ENCODE results near the gene COL5A1.

The COL5A1 gene

DNA sequence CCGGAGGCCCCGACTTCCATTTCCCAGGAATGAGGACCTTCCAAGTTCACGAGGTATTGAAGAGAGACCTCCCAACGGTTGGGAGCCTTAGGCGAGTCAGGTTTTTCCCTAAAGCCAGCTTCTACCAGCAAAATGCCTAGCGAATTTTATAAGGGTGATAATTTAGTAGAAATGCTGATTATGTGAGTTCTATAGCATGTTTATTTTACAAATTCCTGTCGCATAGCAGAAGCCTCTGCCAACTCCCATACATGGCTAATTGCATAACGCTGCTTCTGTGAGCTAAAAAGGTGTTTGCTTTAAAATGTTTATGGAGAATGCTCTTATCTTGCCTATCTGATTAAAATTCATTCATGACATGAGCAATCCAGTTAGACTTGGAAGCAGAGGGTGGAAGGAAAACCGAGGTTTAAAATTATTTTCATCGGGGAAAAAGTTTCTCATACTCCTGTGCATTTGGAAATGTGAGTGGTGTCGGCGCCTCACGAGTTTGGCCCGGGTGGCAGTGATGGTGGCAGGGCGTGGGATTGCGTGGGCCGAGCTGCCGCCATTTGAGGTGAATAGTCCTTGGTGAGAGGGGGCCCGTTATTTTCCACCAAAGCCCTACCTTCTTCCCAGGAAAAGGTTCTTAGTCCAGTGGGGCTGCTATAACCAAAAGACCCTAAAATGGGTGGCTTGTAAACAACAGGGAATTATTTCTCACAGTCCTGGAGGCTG is 134.6 kb downstream of the COL5A1 start:
- peaks cover 0 to 21% (median 3%) of the 10 kb centered on the region in 4 experiments for H3K36me3 ChIP-seq (ENCODE audit: control insufficient read depth in 4 of 4, insufficient read depth in 4 of 4, low read length in 3 of 4)
- no peaks in the 10 kb centered on the region for H3K27me3 ChIP-seq (replicated peaks in 2 of 5; ENCODE audit: control insufficient read depth in 4 of 5, insufficient read depth in 5 of 5, low read length in 4 of 5)
- no peak for DNase-seq
- POLR2A ChIA-PET: no interaction called here
- CTCF ChIA-PET: interaction anchor here (0.6 kb wide), 1 partner anchor 1536 kb away, joined by 3 read pairs; no protein-coding TSS in a partner anchor
- H3K9me3 ChIP-seq (ENCODE audit: control extremely low read depth in 1 of 5, control insufficient read depth in 4 of 5, insufficient read depth in 2 of 5, low read depth in 1 of 5, low read length in 4 of 5): no peaks in the 10 kb centered on the region
- H3K4me1 ChIP-seq (ENCODE audit: control extremely low read depth in 1 of 4, control insufficient read depth in 4 of 4, insufficient read depth in 4 of 4, low read length in 3 of 4): peaks cover 0 to 9% (median 5%) of the 10 kb centered on the region in 4 experiments
- H3K27ac ChIP-seq (ENCODE audit: insufficient read depth in 1 of 2, low read depth in 1 of 2, low read length in 2 of 2, poor library complexity in 1 of 2, severe bottlenecking in 2 of 2): no peak overlapping the region
- WGBS (ENCODE audit: insufficient coverage): 97% methylated on average over 6 of the region's 19 CpGs
- no peak overlapping the region for H3K4me3 ChIP-seq (ENCODE audit: control insufficient read depth in 1 of 7, extremely low read depth in 1 of 7, insufficient read depth in 4 of 7, low read depth in 2 of 7, low read length in 6 of 7)

DNA sequence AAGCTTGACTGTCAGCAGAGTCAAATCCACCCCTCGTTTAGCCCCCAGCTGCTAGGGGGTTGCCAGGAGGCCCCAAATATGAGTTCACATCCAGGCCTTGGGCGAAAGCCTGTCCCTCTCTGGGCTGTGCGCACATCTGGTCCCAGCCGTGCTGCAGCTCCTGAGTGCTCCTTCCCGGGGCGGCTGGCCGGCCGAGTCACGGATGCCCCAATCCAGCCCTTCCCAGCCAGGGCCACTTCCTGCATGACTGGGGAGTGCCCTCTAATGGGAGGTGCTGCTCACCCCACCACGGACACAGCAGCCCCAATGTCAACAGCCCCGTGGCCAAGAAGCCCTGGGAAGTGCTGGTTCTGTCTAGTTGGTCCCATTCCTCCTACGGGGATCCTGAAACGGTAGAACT is 135.6 kb downstream of the COL5A1 start:
- no peak for DNase-seq
- H3K4me1 ChIP-seq (ENCODE audit: control extremely low read depth in 1 of 4, control insufficient read depth in 4 of 4, insufficient read depth in 4 of 4, low read length in 3 of 4): no peaks in the 10 kb centered on the region
- no peak overlapping the region for H3K4me3 ChIP-seq (ENCODE audit: control insufficient read depth in 1 of 7, extremely low read depth in 1 of 7, insufficient read depth in 4 of 7, low read depth in 2 of 7, low read length in 6 of 7)
- ChIA-PET CTCF (interaction anchor here (1.6 kb wide), 1 partner anchor 12 kb away, joined by 5 read pairs; no protein-coding TSS in a partner anchor), POLR2A (no interaction called here)
- H3K27me3 ChIP-seq (replicated peaks in 2 of 5; ENCODE audit: control insufficient read depth in 4 of 5, insufficient read depth in 5 of 5, low read length in 4 of 5): no peaks in the 10 kb centered on the region
- peaks cover 0 to 24% (median 3%) of the 10 kb centered on the region in 4 experiments for H3K36me3 ChIP-seq (ENCODE audit: control insufficient read depth in 4 of 4, insufficient read depth in 4 of 4, low read length in 3 of 4)
- WGBS (ENCODE audit: insufficient coverage): 96% methylated on average over 12 of the region's 13 CpGs
- H3K27ac ChIP-seq (ENCODE audit: insufficient read depth in 1 of 2, low read depth in 1 of 2, low read length in 2 of 2, poor library complexity in 1 of 2, severe bottlenecking in 2 of 2): no peak overlapping the region
- H3K9me3 ChIP-seq (ENCODE audit: control extremely low read depth in 1 of 5, control insufficient read depth in 4 of 5, insufficient read depth in 2 of 5, low read depth in 1 of 5, low read length in 4 of 5): no peaks in the 10 kb centered on the region

DNA sequence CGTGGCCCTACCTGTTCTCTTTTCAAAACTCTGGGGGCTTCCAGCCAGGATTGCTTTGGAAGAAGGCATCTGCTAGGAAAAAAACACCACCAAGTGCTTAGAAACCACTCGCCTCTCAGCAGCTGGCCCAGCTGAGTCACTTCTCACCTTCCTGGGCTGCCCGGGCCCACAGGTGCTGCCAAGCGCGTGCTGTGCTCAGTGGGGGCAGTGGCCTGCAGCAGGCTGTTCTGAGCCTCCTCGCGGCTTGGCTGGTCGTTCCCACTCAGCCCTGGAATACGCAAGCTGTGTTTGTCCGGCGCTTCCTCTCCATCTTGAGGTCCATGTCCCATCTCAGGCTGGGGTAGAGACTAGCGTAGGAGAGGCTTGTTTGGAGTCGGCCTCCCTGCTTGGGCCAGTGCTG is 136.6 kb downstream of the COL5A1 start:
- 91% methylated on average over 13 of the region's 13 CpGs for WGBS (ENCODE audit: insufficient coverage)

DNA sequence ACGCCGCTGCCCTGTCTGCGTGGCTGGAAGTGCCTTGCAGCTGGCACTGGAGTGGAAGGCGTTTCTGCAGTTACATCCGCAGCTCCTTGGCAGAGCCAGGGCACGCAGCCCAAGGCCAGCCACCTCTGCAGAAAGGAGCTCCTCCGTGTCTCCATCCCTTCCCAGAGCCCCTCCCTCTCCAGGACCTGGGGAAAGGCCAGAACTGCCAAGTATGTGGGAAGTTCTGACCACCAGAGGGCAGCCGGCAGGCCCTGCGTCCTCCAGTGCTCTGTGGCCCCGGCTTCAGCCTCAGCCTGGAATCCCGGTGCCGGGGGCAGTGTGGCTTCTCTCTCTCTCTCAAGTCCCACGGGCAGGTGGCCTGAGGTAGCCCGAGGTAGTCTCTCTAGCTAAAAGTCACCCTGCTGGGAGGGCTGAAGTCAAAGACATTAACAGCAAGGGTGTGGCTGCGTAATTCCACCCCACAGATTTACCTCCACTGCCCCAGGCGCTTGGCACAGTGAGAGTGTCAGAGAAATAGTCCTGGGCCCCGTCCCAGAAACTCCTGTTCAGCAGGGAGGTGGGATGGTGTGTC is 137.3 kb downstream of the COL5A1 start:
- peaks cover 0 to 19% (median 2%) of the 10 kb centered on the region in 4 experiments for H3K36me3 ChIP-seq (ENCODE audit: control insufficient read depth in 4 of 4, insufficient read depth in 4 of 4, low read length in 3 of 4)
- DNase-seq: peak in 1 of 3 donors; percentile 13
- H3K27ac ChIP-seq (ENCODE audit: insufficient read depth in 1 of 2, low read depth in 1 of 2, low read length in 2 of 2, poor library complexity in 1 of 2, severe bottlenecking in 2 of 2): no peak overlapping the region
- H3K9me3 ChIP-seq (ENCODE audit: control extremely low read depth in 1 of 5, control insufficient read depth in 4 of 5, insufficient read depth in 2 of 5, low read depth in 1 of 5, low read length in 4 of 5): no peaks in the 10 kb centered on the region
- H3K4me3 ChIP-seq (ENCODE audit: control insufficient read depth in 1 of 7, extremely low read depth in 1 of 7, insufficient read depth in 4 of 7, low read depth in 2 of 7, low read length in 6 of 7): no peak overlapping the region
- H3K4me1 ChIP-seq (ENCODE audit: control extremely low read depth in 1 of 4, control insufficient read depth in 4 of 4, insufficient read depth in 4 of 4, low read length in 3 of 4): peaks cover 0 to 7% (median 2%) of the 10 kb centered on the region in 4 experiments
- 91% methylated on average over 14 of the region's 17 CpGs for WGBS (ENCODE audit: insufficient coverage)
- ChIA-PET POLR2A (no interaction called here), CTCF (interaction anchor here (0.7 to 1.6 kb wide), 2 partner anchors 9 to 10 kb away, joined by 4 to 5 read pairs; no protein-coding TSS in a partner anchor)
- H3K27me3 ChIP-seq (replicated peaks in 2 of 5; ENCODE audit: control insufficient read depth in 4 of 5, insufficient read depth in 5 of 5, low read length in 4 of 5): no peaks in the 10 kb centered on the region

More for the DNA sequence above, 136.6 kb downstream of the COL5A1 start:
- POLR2A ChIA-PET: no interaction called here
- Histone ChIP-seq H3K27me3 (replicated peaks in 2 of 5; ENCODE audit: control insufficient read depth in 4 of 5, insufficient read depth in 5 of 5, low read length in 4 of 5) (no peaks in the 10 kb centered on the region), H3K27ac (ENCODE audit: insufficient read depth in 1 of 2, low read depth in 1 of 2, low read length in 2 of 2, poor library complexity in 1 of 2, severe bottlenecking in 2 of 2) (no peak overlapping the region), H3K36me3 (ENCODE audit: control insufficient read depth in 4 of 4, insufficient read depth in 4 of 4, low read length in 3 of 4) (peaks cover 0 to 24% (median 3%) of the 10 kb centered on the region in 4 experiments), H3K4me1 (ENCODE audit: control extremely low read depth in 1 of 4, control insufficient read depth in 4 of 4, insufficient read depth in 4 of 4, low read length in 3 of 4) (no peaks in the 10 kb centered on the region), H3K9me3 (ENCODE audit: control extremely low read depth in 1 of 5, control insufficient read depth in 4 of 5, insufficient read depth in 2 of 5, low read depth in 1 of 5, low read length in 4 of 5) (no peaks in the 10 kb centered on the region), H3K4me3 (ENCODE audit: control insufficient read depth in 1 of 7, extremely low read depth in 1 of 7, insufficient read depth in 4 of 7, low read depth in 2 of 7, low read length in 6 of 7) (no peak overlapping the region)
- DNase-seq: no peak
- CTCF ChIA-PET: interaction anchor here (0.7 to 1.6 kb wide), 2 partner anchors 9 to 11 kb away, joined by 4 to 5 read pairs; no protein-coding TSS in a partner anchor

DNA sequence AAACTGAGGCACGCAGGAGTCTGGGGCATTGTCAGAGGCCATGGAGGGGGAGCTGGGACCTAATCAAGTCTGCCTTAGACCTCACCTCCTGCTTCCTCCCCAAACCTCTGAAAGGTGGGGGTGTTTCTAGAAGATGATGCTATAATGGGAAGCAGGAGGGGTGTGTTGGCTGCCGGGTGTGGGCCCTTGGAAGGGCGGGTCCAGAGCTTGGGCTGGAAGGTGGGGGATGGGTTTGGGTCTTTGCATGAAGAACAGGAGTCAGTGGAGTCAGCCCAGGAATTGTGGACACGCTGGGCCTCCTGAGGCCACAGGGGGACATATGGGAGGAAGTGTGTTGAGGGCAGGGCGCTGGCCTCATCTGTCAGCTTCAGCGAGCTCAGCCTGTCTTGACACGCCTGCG is 138.0 kb downstream of the COL5A1 start:
- DNase-seq: no peak
- no peaks in the 10 kb centered on the region for H3K9me3 ChIP-seq (ENCODE audit: control extremely low read depth in 1 of 5, control insufficient read depth in 4 of 5, insufficient read depth in 2 of 5, low read depth in 1 of 5, low read length in 4 of 5)
- CTCF ChIA-PET: interaction anchor here (2.3 kb wide), 1 partner anchor 10 kb away, joined by 8 read pairs; no protein-coding TSS in a partner anchor
- peaks cover 0 to 13% (median 1%) of the 10 kb centered on the region in 4 experiments for H3K36me3 ChIP-seq (ENCODE audit: control insufficient read depth in 4 of 4, insufficient read depth in 4 of 4, low read length in 3 of 4)
- H3K4me1 ChIP-seq (ENCODE audit: control extremely low read depth in 1 of 4, control insufficient read depth in 4 of 4, insufficient read depth in 4 of 4, low read length in 3 of 4): peaks cover 0 to 10% (median 2%) of the 10 kb centered on the region in 4 experiments
- H3K4me3 ChIP-seq (ENCODE audit: control insufficient read depth in 1 of 7, extremely low read depth in 1 of 7, insufficient read depth in 4 of 7, low read depth in 2 of 7, low read length in 6 of 7): no peak overlapping the region
- POLR2A ChIA-PET: no interaction called here
- no peak overlapping the region for H3K27ac ChIP-seq (ENCODE audit: insufficient read depth in 1 of 2, low read depth in 1 of 2, low read length in 2 of 2, poor library complexity in 1 of 2, severe bottlenecking in 2 of 2)
- 80% methylated on average over 4 of the region's 8 CpGs for WGBS (ENCODE audit: insufficient coverage)
- H3K27me3 ChIP-seq (replicated peaks in 2 of 5; ENCODE audit: control insufficient read depth in 4 of 5, insufficient read depth in 5 of 5, low read length in 4 of 5): no peaks in the 10 kb centered on the region

DNA sequence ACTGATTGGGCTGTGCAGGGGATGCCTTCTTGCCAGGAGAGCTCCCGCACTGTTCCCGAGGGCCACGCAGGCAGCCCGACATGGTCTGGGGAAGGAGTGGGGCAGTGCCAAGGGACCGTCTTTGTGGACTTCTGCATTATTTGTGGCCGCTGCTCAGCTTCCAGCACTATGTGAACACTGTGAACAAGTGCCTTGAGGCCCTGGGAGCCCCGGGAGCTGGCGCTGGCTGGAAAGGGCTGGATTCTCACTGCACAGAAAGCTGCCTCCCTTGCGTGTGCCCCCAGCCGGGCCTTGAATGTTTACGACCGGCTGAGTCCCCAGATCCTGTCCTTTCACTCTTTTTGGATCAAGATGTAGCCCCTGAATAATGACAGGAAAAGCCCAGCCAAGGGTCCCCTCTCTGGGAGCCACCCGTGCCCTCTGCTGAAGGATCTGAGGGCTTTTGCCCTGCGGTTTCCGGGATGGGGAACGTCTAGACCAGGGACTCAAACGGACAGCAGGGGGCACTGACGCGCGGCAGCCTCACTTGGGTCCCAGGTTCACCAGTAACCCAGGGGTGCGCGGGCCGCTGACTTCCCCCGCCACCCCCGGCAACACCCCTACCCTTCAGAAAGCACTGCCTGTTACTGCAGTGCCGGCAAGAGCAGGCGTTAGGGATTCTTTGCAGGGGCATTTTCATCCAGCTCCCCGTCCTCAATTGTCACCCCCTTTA is 140.1 kb downstream of the COL5A1 start:
- CTCF ChIA-PET: interaction anchor here (1.4 to 2.3 kb wide), 2 partner anchors 8 to 9 kb away, joined by 5 to 8 read pairs; no protein-coding TSS in a partner anchor
- no peaks in the 10 kb centered on the region for H3K9me3 ChIP-seq (ENCODE audit: control extremely low read depth in 1 of 5, control insufficient read depth in 4 of 5, insufficient read depth in 2 of 5, low read depth in 1 of 5, low read length in 4 of 5)
- DNase-seq: peak in 2 of 3 donors; percentile 34 to 63
- no peaks in the 10 kb centered on the region for H3K27me3 ChIP-seq (replicated peaks in 2 of 5; ENCODE audit: control insufficient read depth in 4 of 5, insufficient read depth in 5 of 5, low read length in 4 of 5)
- peaks cover 0 to 16% (median 2%) of the 10 kb centered on the region in 4 experiments for H3K4me1 ChIP-seq (ENCODE audit: control extremely low read depth in 1 of 4, control insufficient read depth in 4 of 4, insufficient read depth in 4 of 4, low read length in 3 of 4)
- 59% methylated on average over 23 of the region's 28 CpGs for WGBS (ENCODE audit: insufficient coverage)
- H3K36me3 ChIP-seq (ENCODE audit: control insufficient read depth in 4 of 4, insufficient read depth in 4 of 4, low read length in 3 of 4): peaks cover 0 to 11% (median 0%) of the 10 kb centered on the region in 4 experiments
- H3K27ac ChIP-seq (ENCODE audit: insufficient read depth in 1 of 2, low read depth in 1 of 2, low read length in 2 of 2, poor library complexity in 1 of 2, severe bottlenecking in 2 of 2): no peak overlapping the region
- POLR2A ChIA-PET: interaction anchor here (1.0 kb wide), 1 partner anchor 7 kb away, joined by 3 read pairs; no protein-coding TSS in a partner anchor
- H3K4me3 ChIP-seq (ENCODE audit: control insufficient read depth in 1 of 7, extremely low read depth in 1 of 7, insufficient read depth in 4 of 7, low read depth in 2 of 7, low read length in 6 of 7): no peak overlapping the region

All from common myeloid progenitor, CD34-positive (primary cell).